ENCODE measurements around the gene GBA2. TPM values are rescaled to one million over a fixed set of nuclear protein-coding genes. Genes with fewer than 3 reads are reported as not detected.

GBA2 gene
- polyA plus RNA-seq, 1 of the 3 experiments (the other 2 are of a cell fraction): 71.5 TPM

- TF ChIP-seq ZBTB33 (IDR thresholded peaks at IDR 0.05; ENCODE audit: borderline replicate concordance, low read depth) (no peak), NFIC (IDR thresholded peaks at IDR 0.05; ENCODE audit: borderline replicate concordance) (no peak), TAF1 (IDR thresholded peaks at IDR 0.05; ENCODE audit: borderline replicate concordance, low read depth, low read length) (no peak)
Measured at GRCh38 chr9:35766997-35767396, 18.0 kb upstream of the GBA2 start (continued).

DNA sequence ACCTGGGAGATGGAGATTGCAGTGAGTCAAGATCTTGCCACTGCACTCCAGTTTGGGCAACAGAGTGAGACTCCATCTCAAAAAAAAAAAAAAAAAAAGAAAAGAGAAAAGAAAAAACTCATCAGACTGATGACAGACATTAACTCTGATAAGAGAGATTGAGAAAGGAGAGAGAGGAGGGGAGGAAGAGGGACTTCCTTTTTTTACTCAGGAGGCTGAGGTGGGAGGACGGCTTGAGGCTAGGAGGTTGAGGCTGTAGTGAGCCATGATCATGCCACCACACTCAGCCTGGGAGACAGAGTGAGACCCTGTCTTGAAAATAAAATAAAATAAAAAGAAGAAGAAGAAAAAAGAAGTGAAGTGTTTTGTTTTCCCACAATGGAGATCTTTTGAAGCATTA is 14.8 kb upstream of the GBA2 start:
- no peak overlapping the region for H3K4me2 ChIP-seq
- 95% methylated on average over 1 of the region's 1 CpG for WGBS (ENCODE audit: low lambda C conversion rate)
- peaks cover 5% of the 10 kb centered on the region for H3F3A ChIP-seq (replicated peaks; ENCODE audit: insufficient read depth)
- ChIA-PET POLR2A (no interaction called here), CTCF (no interaction called here)
- H3K4me3 ChIP-seq (ENCODE audit: low read depth in 2 of 2, low read length in 1 of 2): no peak overlapping the region
- H3K79me2 ChIP-seq (ENCODE audit: insufficient read depth): no peaks in the 10 kb centered on the region
- no peak overlapping the region for H3K9ac ChIP-seq
- no peaks in the 10 kb centered on the region for H3K9me3 ChIP-seq
- TF ChIP-seq EP300 (IDR thresholded peaks at IDR 0.05; ENCODE audit: borderline replicate concordance in 1 of 2, low read depth in 1 of 2, low read length in 1 of 2) (no peak), TEAD4 (IDR thresholded peaks at IDR 0.05; ENCODE audit: borderline replicate concordance, insufficient read depth) (no peak), ZBTB33 (IDR thresholded peaks at IDR 0.05; ENCODE audit: borderline replicate concordance, low read depth) (no peak), RFX5 (IDR thresholded peaks at IDR 0.05; ENCODE audit: low read length) (no peak)
- H3K27me3 ChIP-seq (ENCODE audit: insufficient read depth): no peaks in the 10 kb centered on the region
- no peaks in the 10 kb centered on the region for H3K9me2 ChIP-seq
- H2AFZ ChIP-seq (ENCODE audit: low read depth): no peak overlapping the region
- no peaks in the 10 kb centered on the region for H3K36me3 ChIP-seq (replicated peaks in 1 of 2; ENCODE audit: control insufficient read depth in 1 of 2, insufficient read depth in 2 of 2, low read length in 1 of 2)
- H3K27ac ChIP-seq (ENCODE audit: low read depth in 2 of 2, low read length in 1 of 2): no peak overlapping the region
- DNase-seq: no peak
- peaks cover 3 to 4% of the 10 kb centered on the region in 2 experiments; a peak in 2 of 4 replicates for H3K4me1 ChIP-seq (ENCODE audit: control insufficient read depth in 1 of 2, insufficient read depth in 2 of 2, low read depth in 1 of 2, low read length in 1 of 2)
- no peaks in the 10 kb centered on the region for H4K20me1 ChIP-seq (ENCODE audit: insufficient read depth)

- POLR2A ChIA-PET: no interaction called here
- Histone ChIP-seq H3K4me1 (ENCODE audit: control insufficient read depth in 1 of 2, insufficient read depth in 2 of 2, low read depth in 1 of 2, low read length in 1 of 2) (peaks cover 7 to 10% of the 10 kb centered on the region in 2 experiments; a peak in 3 of 4 replicates), H3K4me3 (ENCODE audit: low read depth in 2 of 2, low read length in 1 of 2) (no peak overlapping the region), H3K27me3 (ENCODE audit: insufficient read depth) (no peaks in the 10 kb centered on the region), H3K36me3 (replicated peaks in 1 of 2; ENCODE audit: control insufficient read depth in 1 of 2, insufficient read depth in 2 of 2, low read length in 1 of 2) (no peaks in the 10 kb centered on the region), H2AFZ (ENCODE audit: low read depth) (no peak overlapping the region), H3K9me2 (no peaks in the 10 kb centered on the region), H3K4me2 (no peak overlapping the region), H3K27ac (ENCODE audit: low read depth in 2 of 2, low read length in 1 of 2) (no peak overlapping the region), H3F3A (replicated peaks; ENCODE audit: insufficient read depth) (peaks cover 10% of the 10 kb centered on the region), H3K9me3 (no peaks in the 10 kb centered on the region), H3K9ac (no peak overlapping the region), H4K20me1 (ENCODE audit: insufficient read depth) (no peaks in the 10 kb centered on the region), H3K79me2 (ENCODE audit: insufficient read depth) (no peaks in the 10 kb centered on the region)
- no peak for DNase-seq
- no peak for TF ChIP-seq TEAD4 (IDR thresholded peaks at IDR 0.05; ENCODE audit: borderline replicate concordance, insufficient read depth)
- no peak for TF ChIP-seq CHD2 (IDR thresholded peaks at IDR 0.05; ENCODE audit: low read length, partially characterized antibody)
- TF ChIP-seq FOXM1 (IDR thresholded peaks at IDR 0.05; ENCODE audit: low read depth): no peak
- no peak for TF ChIP-seq RAD21 (IDR thresholded peaks at IDR 0.05; ENCODE audit: low read length)
- WGBS (ENCODE audit: low lambda C conversion rate): 89% methylated on average over 2 of the region's 2 CpGs
- CTCF ChIA-PET: no interaction called here
Measured at GRCh38 chr9:35763181-35763580, 14.2 kb upstream of the GBA2 start.

Measured in SK-N-SH (cell line).